ENCODE measurements around the gene NOS1AP. TPM values are rescaled to one million over a fixed set of nuclear protein-coding genes. Genes with fewer than 3 reads are reported as not detected.
"Not testable (repeated sequence)": the region's sequence is repeated elsewhere in the genome, so short reads cannot be mapped to it uniquely, and the experiment has no call there.

NOS1AP gene
- total RNA-seq, 2 donors from 2014 or later, result 1.8 to 2.8 TPM

DNA sequence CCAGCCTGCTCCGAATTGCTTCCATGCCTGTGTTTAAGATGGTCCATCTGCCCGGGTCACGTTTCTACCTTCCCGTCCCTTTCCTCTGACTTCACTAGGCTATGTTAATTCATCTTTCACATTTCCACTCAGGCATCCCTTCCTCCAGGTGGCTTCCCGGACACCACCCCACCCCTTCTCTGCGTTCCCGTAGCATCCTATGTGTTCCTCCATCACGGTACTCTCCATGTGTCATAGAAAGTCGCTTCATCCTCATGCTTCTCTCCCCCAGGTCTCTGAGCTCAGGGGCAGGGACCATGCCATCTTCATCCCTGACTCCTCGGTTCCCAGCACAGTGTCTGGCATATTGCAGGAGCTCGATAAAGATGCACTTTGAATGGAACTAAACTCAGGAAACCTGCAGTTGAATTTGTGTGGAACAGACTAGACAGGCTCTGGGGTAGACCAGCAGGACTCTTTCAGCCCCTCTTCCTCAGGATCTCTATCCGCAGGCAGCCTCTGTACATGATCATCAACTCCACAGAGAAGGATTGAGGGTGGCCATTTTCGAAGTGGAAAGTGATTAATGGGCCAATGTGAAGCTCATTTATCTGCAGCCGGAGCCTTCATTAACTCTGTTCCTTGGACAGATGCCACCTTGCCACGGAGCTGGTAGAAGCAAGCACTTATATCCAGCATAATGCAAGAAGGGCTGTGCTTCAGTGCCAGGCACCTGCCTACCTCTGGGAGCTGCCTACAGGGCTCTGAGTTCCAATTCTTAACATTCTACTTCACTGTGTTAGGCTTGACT, 321.1 kb downstream of the NOS1AP start:
- no peak for ATAC-seq
- intact Hi-C loops (cut with DNase I), result loop anchor here (1.0 to 5.0 kb wide), 2 partner anchors 333 to 334 kb away; no protein-coding TSS in a partner anchor
- no peak for DNase-seq

DNA sequence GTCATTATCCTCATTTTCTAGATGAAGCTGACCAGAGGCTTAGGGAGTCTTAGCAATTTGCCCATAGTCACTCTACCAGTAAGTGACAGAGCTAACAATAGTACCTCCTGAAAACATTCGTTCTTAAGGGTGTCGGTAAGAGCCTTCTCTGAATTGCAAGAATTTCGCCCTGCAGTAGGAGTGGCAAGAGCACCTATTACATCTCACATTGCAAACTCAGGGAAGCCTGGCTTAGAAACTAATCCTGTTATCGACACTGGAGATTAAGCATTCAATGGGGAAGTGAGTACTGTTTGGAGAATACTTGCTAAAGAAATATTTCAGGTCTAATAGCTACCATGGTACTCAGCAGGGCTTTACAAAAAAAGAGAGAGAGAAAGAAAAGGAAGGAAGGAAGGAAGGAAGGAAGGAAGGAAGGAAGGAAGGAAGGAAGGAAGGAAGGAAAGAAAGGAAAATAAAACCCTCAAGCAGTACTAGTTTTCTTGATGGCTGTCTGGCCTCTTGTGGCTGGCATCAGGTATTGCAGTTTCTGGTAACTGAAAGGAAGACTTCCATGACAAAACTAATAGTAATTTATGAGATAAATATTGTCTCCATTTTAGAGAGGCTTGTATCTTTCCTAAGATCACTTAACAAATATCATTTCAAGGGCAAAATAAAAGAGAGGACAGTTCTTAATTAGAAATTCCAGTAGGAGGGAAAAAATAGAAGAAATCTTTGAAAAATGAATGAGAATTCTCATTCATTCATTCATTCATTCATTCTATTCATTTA, 322.5 kb downstream of the NOS1AP start:
- no peak for DNase-seq
- intact Hi-C loops (cut with DNase I), result loop anchor here (1.0 to 5.0 kb wide), 2 partner anchors 335 to 336 kb away; no protein-coding TSS in a partner anchor
- peak; percentile 34 to 54 for ATAC-seq

DNA sequence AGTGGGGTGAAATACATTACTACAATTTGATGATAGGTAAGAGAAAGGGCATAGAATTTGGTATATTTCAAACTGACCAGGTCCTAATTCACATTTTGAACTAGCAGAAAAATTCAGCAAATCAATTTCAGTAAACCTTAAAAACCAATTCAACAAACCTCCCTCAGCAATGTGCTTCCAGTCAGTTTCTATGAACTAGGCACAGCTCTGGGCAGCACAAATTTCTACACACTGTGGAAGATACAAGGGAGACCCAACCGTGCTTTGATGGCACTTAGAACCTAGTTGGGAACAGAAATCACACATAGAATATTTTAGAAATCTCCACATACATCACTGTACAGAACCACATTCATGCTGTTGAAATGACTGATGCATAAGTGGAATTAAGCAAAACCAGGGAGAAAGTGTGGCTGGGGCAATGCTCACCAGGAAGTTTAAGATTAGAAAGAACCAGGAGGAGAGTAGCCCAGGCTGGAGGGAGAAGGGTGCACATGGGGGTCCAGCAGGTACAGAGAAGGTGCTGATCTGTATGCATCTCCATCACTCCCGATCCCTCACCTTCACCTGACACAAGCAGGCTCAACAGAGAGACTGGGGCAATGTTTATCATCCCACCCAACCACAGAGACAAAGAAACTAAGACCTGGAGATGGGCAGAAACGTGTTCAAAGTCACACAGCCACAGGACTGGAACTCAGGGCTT, 326.9 kb downstream of the NOS1AP start:
- intact Hi-C loops (cut with DNase I), result no loop called here

DNA sequence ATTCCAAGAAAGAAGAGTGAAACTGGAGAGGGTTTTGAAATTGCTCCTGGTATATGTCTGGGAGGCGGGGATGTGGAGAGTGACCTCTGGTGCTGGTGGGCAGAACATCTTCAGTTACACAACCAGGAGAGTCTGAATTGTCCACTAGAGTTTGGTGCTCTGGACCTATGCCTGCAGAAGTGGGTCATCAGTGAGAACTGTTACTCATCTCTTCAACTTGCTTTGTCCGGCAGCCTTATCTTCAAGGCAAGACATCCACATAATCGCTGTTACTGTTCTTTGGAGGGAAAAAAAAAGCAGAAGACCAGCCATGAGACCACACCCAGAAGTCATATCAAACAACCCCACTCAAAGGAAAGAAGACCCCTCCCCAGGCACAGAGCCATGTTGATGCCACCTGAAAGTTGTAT, 327.6 kb downstream of the NOS1AP start:
- peak; percentile 57 to 70 for ATAC-seq
- DNase-seq, result no peak
- intact Hi-C loops (cut with DNase I), result no loop called here

More for the DNA sequence above, 326.9 kb downstream of the NOS1AP start:
- DNase-seq, result no peak
- no peak for ATAC-seq

DNA sequence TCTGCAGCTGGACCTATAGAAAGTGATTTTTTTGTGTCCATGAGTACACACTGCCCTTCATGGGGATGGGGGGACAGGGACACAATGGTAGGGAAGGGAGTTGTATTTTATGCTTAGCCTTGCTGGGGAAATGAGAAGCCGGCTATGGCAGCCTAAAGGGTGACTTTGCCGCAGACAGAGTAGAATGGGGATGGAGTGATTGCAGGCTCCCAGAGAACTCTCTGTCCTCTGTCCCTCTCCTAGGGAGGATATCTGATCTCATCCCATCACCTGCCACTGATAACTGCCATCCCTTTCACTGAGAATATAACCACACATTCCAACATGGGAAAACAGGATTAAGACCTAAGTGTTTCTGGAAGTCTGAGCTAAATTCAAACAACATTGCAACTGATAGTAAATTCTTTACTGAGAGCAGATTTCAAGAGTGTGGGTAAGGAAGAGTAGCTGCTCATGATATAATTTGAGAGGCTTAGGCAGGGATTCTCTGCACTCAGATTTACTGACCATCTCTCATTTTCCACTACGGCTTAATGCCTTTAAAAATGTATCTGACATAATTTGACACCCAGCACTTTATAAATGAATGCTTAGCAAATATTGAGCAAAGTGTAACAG, 328.6 kb downstream of the NOS1AP start:
- intact Hi-C loops (cut with DNase I), result no loop called here

DNA sequence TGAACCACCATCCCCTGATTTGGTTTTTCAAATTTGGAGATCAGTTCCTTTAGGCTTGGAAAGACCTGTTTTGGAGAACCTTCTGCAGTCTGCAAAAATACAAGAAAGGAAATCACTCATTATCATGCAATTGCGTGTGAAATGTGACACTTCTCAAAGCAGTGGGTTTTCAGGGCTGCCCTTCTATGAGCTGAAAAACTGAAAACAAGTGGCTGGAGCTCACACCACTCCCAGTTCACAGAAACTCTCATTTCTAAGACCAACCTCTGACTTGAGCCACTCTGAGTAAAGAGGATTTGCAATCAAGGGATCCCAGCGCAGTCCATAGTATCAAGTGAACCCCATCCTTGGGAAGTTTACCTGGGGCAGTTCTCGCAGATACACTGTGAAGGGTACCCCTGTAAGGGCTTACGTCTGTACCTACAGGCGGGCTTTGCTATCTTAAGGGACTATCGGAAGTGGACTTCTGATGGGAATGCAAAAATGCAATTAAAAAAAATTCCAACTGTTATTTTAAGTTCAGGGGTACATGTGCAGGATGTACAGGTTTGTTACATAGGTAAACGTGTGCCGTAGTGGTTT, 329.6 kb downstream of the NOS1AP start:
- intact Hi-C loops (cut with DNase I), result no loop called here
- DNase-seq (no peak), ATAC-seq (no peak)

More for the DNA sequence above, 328.6 kb downstream of the NOS1AP start:
- DNase-seq (no peak), ATAC-seq (peak; percentile 27 to 65)

DNA sequence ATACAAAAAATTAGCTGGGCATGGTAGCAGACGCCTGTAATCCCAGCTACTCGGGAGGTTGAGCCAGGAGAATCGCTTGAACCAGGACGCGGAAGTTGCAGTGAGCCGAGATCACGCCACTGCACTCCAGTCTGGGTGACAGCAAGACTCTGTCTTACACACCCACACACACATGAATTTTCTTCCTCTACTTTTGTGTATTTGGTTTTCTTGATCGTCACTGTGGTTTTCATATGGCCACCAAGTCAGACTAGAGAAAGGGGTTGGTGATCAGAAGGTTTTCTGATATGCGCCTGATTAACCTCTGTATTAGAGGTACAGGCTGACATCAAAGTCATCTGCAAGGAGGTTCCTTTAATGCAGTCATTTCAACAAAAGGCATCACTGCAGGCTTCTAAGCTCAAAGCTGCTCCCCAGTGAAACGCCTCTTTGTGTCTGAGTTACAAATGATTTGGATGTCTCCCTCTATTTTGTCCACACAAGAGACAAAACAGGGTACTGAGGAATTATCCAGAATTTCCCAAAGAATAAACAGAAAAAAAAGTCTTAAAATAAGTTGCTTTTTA, 331.4 kb downstream of the NOS1AP start:
- DNase-seq, result no peak
- no peak for ATAC-seq
- intact Hi-C loops (cut with DNase I), result no loop called here

DNA sequence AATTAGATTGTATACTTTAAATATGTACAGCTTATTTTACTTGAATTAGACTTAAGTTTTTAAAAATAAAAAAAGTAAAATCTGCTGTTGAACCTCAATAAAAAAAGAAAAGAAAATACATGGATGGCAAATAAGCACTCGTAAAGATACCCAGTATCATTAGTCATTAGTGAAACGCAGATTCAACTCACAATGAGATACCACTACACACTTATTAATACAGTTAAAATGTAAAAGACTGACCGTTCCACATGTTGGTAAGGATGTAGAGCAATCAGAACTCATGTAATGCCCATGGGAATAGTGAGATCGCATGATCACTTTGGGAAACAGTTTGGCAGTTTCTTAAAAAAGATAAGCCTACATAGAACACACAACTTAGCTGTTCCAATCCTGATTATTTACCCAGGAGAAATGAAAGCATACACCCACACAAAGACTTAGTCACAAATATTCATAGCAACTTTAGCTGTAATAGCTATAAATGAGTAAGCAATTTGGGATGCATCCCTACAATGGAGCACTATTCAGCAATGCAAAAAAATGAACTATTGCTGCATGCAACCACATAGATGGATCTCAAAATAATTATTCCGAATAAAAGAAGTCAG, 335.2 kb downstream of the NOS1AP start:
- DNase-seq (no peak), ATAC-seq (peak in 1 of 2 donors; percentile 83)
- intact Hi-C loops (cut with DNase I), result no loop called here

DNA sequence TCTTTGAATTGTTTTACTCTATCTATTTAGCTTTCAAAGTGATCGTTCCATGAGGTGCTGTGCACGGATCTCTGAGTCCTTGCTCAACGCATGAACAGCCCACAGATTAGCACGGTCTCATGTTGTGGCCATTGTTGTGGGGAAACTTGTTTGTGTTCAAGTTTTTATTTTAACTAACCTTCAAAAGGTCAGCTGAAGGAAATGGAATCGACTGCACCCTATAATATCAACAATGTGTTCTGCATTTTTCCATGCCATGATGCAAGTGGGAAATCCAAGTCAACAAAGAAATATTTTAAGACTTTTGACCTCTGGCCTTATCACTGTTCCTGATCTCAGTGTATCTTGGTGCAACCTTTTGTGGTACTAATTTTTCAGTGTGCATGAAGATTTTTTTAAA, 336.3 kb downstream of the NOS1AP start:
- DNase-seq (no peak), ATAC-seq (no peak)
- intact Hi-C loops (cut with DNase I), result no loop called here

DNA sequence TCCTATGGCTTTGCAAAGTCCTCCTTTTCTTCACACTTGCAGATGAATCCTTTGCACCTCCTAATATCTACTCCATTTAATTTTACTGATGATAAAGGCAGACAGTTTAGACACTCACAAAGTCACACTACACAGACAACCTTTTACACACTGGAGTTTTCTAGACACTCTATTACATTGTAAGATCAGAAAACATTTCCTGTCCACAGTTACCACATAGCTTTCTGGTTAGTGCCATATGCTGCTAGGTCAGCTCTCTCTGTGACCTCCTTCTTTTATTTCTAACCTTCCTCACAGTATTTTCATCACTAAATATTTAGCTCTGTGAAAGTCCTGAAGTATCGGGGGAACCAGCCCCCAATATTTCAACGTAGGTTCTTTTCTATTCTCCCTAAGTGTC, 337.3 kb downstream of the NOS1AP start:
- ATAC-seq (no peak), DNase-seq (no peak)
- intact Hi-C loops (cut with DNase I), result no loop called here

DNA sequence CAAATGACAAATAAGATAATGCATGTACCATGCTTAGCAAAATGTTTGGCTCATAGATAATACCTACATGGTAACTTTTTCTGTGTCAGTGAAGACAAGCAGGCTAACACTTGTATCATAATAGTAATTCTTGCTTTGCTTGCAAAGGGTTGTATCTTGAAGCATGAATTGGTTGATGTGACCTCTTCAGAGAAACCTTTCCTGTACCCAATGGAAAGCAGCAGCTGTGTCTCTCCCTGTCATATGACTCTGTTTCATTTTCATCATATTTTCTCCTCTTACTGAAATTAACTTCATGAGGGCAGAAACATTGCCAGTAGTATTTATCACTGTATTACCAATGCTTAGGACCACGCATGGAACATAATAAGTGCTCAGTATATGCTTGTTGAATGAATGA, 338.0 kb downstream of the NOS1AP start:
- DNase-seq (no peak), ATAC-seq (no peak)
- intact Hi-C loops (cut with DNase I), result no loop called here

DNA sequence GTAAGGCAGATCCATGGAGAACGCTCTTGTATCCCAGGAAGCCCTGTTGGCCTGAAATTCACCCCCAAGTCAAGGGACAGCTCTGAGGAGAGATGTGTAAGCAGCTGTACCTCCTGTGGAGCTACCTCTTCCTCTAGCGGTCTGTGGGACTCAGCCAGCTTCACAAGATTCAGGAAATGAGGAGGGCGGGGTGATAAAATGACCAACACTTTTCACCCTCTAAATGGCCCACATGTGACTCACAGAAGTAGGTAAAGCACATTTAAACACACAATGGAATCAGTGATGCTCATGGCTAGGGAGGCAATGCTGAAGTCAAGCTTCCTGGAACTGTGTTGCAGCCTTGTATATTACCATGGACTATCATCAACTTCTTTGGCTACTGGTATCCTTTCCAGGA, 342.5 kb downstream of the NOS1AP start, which contains the start of gene SH2D1B:
Gene SH2D1B (minus strand): TSS at position 135 of the 400 bp plus-strand sequence. CDS start 120 bp downstream, at position 15.
- DNase-seq (no peak), ATAC-seq (no peak)
- intact Hi-C loops (cut with DNase I), result no loop called here

DNA sequence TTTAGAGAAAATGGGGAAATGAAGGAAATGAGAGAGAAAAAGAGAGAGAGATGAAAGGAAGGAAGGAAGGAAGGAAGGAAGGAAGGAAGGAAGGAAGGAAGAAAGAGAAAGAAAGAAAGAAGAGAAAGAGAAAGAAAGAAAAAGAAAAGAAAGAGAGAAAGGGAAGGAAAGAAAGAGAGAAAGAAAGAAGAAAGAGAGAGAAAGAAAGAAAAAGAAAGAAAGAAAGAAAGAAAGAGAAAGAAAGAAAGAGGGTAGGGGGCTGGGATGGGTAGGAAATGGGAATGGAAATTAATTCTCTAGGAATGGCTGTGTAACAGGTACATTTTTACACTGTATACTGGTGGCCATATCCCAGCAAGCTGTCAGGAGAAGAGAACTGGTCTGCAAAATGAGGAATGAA, 346.7 kb downstream of the NOS1AP start:
- ATAC-seq, result no peak
- intact Hi-C loops (cut with DNase I), result no loop called here

DNA sequence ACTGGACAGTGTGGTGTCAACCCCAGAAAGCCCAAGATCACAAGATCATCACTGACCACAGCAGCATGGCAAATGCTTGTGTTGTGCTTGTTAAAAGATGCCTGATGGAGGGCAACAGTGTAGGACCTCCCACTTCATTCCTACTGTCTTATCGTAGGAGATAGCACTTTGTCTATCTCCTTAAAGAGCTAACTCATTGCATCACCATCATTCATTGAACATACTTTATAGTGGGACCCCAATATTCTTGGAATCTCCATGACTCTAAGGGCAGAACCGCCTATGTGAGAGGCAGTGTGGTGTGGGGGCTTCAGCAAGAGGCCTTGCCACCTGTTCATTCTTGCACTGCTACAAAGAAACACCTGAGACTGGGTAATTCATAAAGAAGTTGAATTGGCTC, 347.4 kb downstream of the NOS1AP start:
- no peak for ATAC-seq
- intact Hi-C loops (cut with DNase I), result no loop called here

More for the DNA sequence above, 346.7 kb downstream of the NOS1AP start:
- no peak for DNase-seq

DNA sequence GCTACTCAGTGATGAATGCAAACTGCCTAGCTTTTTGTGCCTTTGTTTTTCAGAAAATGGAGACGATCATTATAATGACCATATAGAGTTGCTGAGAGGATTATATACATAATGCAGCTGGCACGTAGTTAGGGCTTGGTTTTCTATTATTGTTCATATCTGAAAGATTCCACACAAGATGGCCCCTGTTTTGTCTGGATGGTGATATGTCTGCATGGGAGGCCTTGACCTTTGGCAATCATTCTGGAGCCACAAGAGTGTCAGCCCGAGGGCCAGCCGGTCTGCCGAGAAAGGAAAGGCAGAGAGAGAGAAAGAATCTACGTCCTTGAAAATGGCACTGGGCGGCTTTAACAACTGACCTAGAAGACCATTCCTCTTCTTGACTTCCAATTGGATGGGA, 348.2 kb downstream of the NOS1AP start:
- ATAC-seq (no peak), DNase-seq (no peak)
- intact Hi-C loops (cut with DNase I), result no loop called here

More for the DNA sequence above, 347.4 kb downstream of the NOS1AP start:
- DNase-seq, result no peak

DNA sequence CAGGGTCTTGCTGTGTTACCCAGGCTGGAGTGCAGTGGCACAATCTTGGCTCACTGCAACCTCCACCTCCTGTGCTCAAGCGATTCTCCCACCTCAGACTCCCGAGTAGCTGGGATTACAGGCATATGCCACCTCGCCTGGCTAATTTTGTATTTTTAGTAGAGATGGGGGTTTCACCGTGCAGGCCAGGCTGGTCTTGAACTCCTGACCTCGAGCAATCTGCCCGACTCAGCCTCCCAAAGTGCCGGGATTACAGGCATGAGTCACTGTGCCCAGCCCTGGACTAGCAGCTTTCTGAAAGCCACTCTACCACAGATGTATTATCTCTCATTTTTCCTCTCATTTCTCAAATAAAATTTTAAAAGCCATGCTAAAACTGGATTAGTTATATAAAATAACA, 349.1 kb downstream of the NOS1AP start:
- DNase-seq; ATAC-seq; intact Hi-C loops (cut with DNase I): not testable (repeated sequence)

DNA sequence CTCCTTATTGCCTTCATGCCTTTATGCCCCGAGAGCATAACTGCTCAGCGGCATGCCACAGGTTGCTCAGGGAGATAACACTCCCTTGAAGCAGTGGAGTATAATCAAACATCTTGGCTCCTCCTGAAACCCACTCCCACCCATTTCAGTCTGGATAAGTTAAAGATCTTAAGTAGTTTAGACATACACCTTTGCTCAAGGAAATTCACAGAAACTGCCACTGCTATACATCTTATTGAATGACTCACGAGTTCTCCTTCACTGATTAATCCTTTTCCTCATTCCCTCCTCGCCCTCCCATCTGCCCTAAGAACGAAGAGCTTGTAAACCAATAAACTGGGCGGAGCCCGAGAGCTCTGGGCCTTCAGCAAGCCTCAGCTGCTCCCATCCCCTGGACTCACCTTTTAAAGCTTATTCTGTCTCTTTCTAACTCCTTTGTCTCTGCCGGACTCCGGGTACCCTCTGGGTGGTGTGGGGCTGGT, 350.0 kb downstream of the NOS1AP start:
- DNase-seq; ATAC-seq; intact Hi-C loops (cut with DNase I): not testable (repeated sequence)
